GM10248 (cell line): ENCODE data around the gene COL3A1.

Source experiments
- CTCF ChIA-PET: fragments of 300-600 bp; sonication (Branson Sonifier 250); formaldehyde crosslinking; extraction: SDS; loops from one replicate; lab custom pipeline; 2021; ENCODE audit warnings: antibody characterized with exemption; lab: Yijun Ruan, JAX
- POLR2A ChIA-PET: fragments of 350-650 bp; sonication (Branson Sonifier 250); formaldehyde crosslinking; extraction: SDS; loops from one replicate; lab custom pipeline; 2020; ENCODE audit warnings: antibody characterized with exemption; lab: Yijun Ruan, JAX
- DNase-seq: peaks from one replicate; pipeline ENCODE4 v3.0.0; 2012; ENCODE audit errors: extremely low spot score
- TF ChIP-seq, protein P1 (sequence below): IDR thresholded peaks from 2 replicates; pipeline ENCODE4 v1.5.1; 2012; ENCODE audit warnings: mild to moderate bottlenecking, low read depth; ENCODE audit errors: extremely low read depth, missing control alignments, control extremely low read depth

Gene COL3A1

DNA sequence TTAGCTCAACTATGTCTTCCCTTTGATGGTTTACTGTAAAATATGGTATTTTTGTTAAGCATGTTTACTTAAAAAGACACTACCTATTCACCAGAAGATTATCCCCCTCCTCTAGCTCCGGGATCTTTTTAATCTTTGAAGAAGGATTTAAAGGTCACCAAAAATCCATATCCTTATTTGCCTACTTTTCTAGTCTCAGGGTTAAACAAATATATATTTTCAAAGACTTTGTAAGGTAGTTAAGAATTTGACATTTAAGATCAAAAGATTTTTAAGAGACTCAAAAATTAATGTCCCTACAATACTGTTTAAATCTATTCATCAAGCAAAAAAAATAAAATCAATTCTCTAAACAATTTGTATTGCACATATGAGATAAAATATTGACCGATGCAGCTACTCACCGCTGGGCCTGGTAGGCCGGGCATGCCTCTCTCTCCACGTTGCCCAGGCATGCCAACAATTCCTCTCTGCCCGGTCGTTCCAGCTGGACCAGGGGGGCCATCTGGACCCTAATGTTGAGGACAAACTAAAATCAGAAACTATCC is 76.1 kb downstream of the COL3A1 start:
- TF ChIP-seq, protein P1, sequence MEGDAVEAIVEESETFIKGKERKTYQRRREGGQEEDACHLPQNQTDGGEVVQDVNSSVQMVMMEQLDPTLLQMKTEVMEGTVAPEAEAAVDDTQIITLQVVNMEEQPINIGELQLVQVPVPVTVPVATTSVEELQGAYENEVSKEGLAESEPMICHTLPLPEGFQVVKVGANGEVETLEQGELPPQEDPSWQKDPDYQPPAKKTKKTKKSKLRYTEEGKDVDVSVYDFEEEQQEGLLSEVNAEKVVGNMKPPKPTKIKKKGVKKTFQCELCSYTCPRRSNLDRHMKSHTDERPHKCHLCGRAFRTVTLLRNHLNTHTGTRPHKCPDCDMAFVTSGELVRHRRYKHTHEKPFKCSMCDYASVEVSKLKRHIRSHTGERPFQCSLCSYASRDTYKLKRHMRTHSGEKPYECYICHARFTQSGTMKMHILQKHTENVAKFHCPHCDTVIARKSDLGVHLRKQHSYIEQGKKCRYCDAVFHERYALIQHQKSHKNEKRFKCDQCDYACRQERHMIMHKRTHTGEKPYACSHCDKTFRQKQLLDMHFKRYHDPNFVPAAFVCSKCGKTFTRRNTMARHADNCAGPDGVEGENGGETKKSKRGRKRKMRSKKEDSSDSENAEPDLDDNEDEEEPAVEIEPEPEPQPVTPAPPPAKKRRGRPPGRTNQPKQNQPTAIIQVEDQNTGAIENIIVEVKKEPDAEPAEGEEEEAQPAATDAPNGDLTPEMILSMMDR, result no peak
- CTCF ChIA-PET, result interaction anchor here (0.8 kb wide), 1 partner anchor 93 kb away, joined by 3 read pairs; no protein-coding TSS in a partner anchor
- POLR2A ChIA-PET, result no interaction called here
- no peak for DNase-seq

GRCh38 chr2:189056200-189057106 is 82.3 kb downstream of the COL3A1 start:
- POLR2A ChIA-PET, result no interaction called here

GRCh38 chr2:189057316-189057715 is 83.1 kb downstream of the COL3A1 start:
- POLR2A ChIA-PET, result no interaction called here
- DNase-seq, result no peak
- CTCF ChIA-PET, result no interaction called here
- TF ChIP-seq, protein P1, result no peak

More at GRCh38 chr2:189056200-189057106, 82.3 kb downstream of the COL3A1 start:
- CTCF ChIA-PET, result no interaction called here
- TF ChIP-seq, protein P1, result no peak
- DNase-seq, result no peak

DNA sequence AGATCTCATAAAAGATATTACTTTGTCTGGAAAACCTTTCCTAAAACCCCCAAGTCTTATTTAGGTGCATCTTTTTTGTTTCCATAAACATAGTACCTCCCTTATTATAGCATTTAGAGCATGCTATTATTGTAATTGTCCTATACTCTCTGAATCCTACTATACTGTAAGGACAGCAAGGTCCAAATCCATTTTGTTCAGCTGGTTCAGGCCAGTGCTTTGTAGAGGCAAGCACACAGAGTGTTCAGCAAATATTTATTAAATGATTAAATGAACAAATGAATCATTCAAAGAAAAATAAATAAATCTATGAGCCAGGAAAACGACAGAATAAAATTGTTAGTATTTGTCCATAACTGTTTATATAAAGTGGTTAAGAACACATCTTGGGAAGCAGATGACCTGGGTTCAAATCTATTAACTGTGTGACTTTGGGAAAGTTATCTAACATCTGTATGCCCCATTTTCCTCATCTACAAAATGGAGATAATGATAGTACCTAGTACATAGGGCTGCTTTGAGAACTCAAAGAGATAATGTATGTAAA is 86.0 kb downstream of the COL3A1 start:
- TF ChIP-seq, protein P1, result no peak
- DNase-seq, result no peak
- CTCF ChIA-PET, result no interaction called here
- POLR2A ChIA-PET, result no interaction called here
